Right kidney (tissue), 1 donor: ENCODE measurements around the gene CLOCK.

Experiments used
- DNase-seq: peaks from one replicate; pipeline ENCODE4 v3.0.0-alpha.2; 2016

CLOCK gene

DNA sequence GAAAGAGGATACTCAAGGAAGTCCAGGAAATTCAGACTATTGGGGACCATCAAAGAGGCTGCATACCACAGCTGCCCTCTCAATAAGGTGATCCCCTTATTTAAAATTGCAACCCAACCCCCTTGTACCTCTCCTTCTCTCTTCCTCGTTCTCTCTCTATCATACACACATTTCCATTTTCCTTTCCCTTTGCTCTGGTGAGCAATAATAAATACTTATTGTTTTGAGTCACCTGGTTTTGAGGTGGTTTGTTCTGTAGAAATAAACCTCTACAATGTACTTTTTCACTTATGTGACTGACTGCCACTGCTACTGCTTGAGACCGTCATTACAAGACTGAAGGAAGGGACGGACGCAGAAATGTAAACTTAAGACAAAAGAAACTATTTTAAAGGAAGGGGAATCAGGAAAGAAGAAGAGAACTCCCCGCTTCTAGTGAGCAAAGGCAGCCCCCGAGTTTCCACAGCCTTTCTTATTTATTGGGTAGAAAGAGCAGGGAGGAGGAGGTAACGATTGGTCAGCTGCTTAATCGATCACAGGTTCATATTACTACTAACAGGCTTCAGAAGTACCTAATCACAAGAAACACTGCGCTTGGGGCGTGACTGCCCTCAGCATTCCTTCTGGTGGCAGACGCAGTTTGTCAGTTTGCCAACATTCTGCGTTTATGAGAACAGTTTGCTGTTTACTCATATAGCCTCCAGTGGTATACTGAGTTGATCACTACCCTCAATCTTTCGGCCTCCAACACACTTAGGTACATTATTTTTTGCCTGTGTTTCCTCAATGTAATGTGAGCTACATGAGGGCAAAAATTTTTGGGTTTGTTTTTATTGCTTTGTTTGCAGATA is 167.9 kb downstream of the CLOCK start:
- DNase-seq, result no peak
